K562 (cell line): ENCODE results near the gene FBXO4. TPM values are rescaled to one million over a fixed set of nuclear protein-coding genes. Genes with fewer than 3 reads are reported as not detected.

Source experiments
- ATAC-seq: fragments of 200-7000 bp; cut with Tn5 transposase; 3 replicates; pipeline ENCODE4 v1.9.1; 2020; ENCODE audit warnings: moderate library complexity
- BruUV-seq: library from RNA; stranded (reverse); fragments of 400-500 nt; replicated peaks from 2 replicates; lab custom pipeline; 2021; lab: Mats Ljungman, UMichigan
- CTCF ChIA-PET: fragments of 300-600 bp; formaldehyde crosslinking; extraction: SDS; loops from one replicate; lab custom pipeline; 2021; ENCODE audit warnings: low intra/inter-chr PET ratio; lab: Yijun Ruan, JAX
- POLR2A ChIA-PET: fragments of 300-600, 350-650 bp; sonication (Branson Sonifier 250); formaldehyde crosslinking; extraction: SDS; loops from one replicate; lab custom pipeline; 2021; ENCODE audit warnings: antibody characterized with exemption, inconsistent platforms; lab: Yijun Ruan, JAX
- DNase-seq, 4 experiments: peaks; one replicate each; pipeline versions ENCODE4 v3.0.0 to v3.0.0-alpha.2; 2011 to 2018; ENCODE audit warnings: low spot score in 3 of 4, mixed read lengths in 3 of 4; ENCODE audit errors: extremely low read depth in 1 of 4
- FAIRE-seq: peaks from 2 replicates; lab custom pipeline; 2011; peaks lifted over from hg19 to GRCh38; lab: Jason Lieb, UNC
- H2AFZ ChIP-seq: 2 replicates; pipeline ENCODE4 v1.6.0; 2011; ENCODE audit warnings: low read depth, low read length, control low read depth, inconsistent platforms
- H3K27ac ChIP-seq: fragments of 200-600 bp; 3 replicates; pipeline ENCODE4 v1.8.0; 2011; ENCODE audit warnings: low read depth, mild to moderate bottlenecking, control low read depth, inconsistent platforms, low read length, moderate library complexity, mixed read lengths; ENCODE audit errors: extremely low read depth
- H3K27me3 ChIP-seq, 2 experiments: fragments of 300-600 bp in 1 of 2; 2 replicates in 1 of 2; 3 replicates in 1 of 2; pipeline versions ENCODE4 v1.6.0 to v1.8.0; 2011; ENCODE audit warnings: inconsistent platforms in 2 of 2, low read length in 2 of 2, mild to moderate bottlenecking in 1 of 2, mixed read lengths in 1 of 2, moderate library complexity in 1 of 2; ENCODE audit not compliant: control insufficient read depth in 2 of 2, insufficient read depth in 2 of 2
- H3K36me3 ChIP-seq: fragments of 300-600 bp; 3 replicates; pipeline ENCODE4 v1.8.0; 2011; ENCODE audit warnings: mild to moderate bottlenecking, low read length, inconsistent platforms; ENCODE audit not compliant: control insufficient read depth, insufficient read depth
- H3K4me1 ChIP-seq, 2 experiments: fragments of 200-600 bp in 1 of 2; replicated peaks in 1 of 2; 2 replicates in 1 of 2; 3 replicates in 1 of 2; pipeline versions ENCODE4 v1.5.1 to v1.8.0; 2011; ENCODE audit warnings: inconsistent platforms in 2 of 2, low read length in 2 of 2, mild to moderate bottlenecking in 1 of 2, mixed read lengths in 1 of 2, moderate library complexity in 1 of 2; ENCODE audit not compliant: control insufficient read depth in 2 of 2, insufficient read depth in 2 of 2
- H3K4me2 ChIP-seq: 2 replicates; pipeline ENCODE4 v1.6.1; 2011; ENCODE audit warnings: low read length, control low read depth, inconsistent platforms, mixed read lengths; ENCODE audit not compliant: insufficient read depth
- H3K4me3 ChIP-seq: fragments of 200-600 bp; sonication (generic), shearing (Covaris generic); 2 replicates; pipeline ENCODE4 v1.5.1; 2016; ENCODE audit warnings: control low read depth, inconsistent platforms
- H3K79me2 ChIP-seq: fragments of 200-600 bp; 3 replicates; pipeline ENCODE4 v1.8.0; 2011; ENCODE audit warnings: low read length, inconsistent platforms; ENCODE audit not compliant: control insufficient read depth, insufficient read depth
- H3K9ac ChIP-seq, 2 experiments: 2 replicates each; pipeline versions ENCODE4 v1.6.0 to v1.6.1; 2011; ENCODE audit warnings: low read depth in 2 of 2, low read length in 2 of 2, control low read depth in 1 of 2, inconsistent platforms in 1 of 2, mild to moderate bottlenecking in 1 of 2, mixed read lengths in 1 of 2; ENCODE audit not compliant: insufficient read depth in 1 of 2
- H3K9me1 ChIP-seq: one replicate; pipeline ENCODE4 v1.6.0; 2011; ENCODE audit warnings: inconsistent platforms, mild to moderate bottlenecking, low read length, moderate library complexity; ENCODE audit not compliant: control insufficient read depth, insufficient read depth
- H3K9me3 ChIP-seq: replicated peaks from 2 replicates; pipeline ENCODE4 v1.5.1; 2011; ENCODE audit warnings: low read depth, low read length, inconsistent platforms; ENCODE audit not compliant: control insufficient read depth, insufficient read depth
- H4K20me1 ChIP-seq: replicated peaks from 2 replicates; pipeline ENCODE4 v1.6.1; 2011; ENCODE audit warnings: low read length, inconsistent platforms, mixed read lengths; ENCODE audit not compliant: control insufficient read depth, insufficient read depth
- ARHGAP35 ChIP-seq: fragments of 450-650 bp; IDR thresholded peaks from 2 replicates; pipeline ENCODE4 v1.6.1; 2018; ENCODE audit not compliant: partially characterized antibody
- FOSL1 ChIP-seq: fragments of 200-800 bp; sonication (Bioruptor generic); conservative IDR thresholded peaks from 2 replicates; pipeline ENCODE4 v1.6.1; 2016; ENCODE audit warnings: missing genetic modification characterization, missing compliant biosample characterization
- NELFE ChIP-seq: IDR thresholded peaks from 2 replicates; pipeline ENCODE4 v1.6.1; 2011; ENCODE audit warnings: mild to moderate bottlenecking; ENCODE audit not compliant: insufficient read depth, insufficient read length
- TEAD2 ChIP-seq: fragments of 450-650 bp; IDR thresholded peaks from 2 replicates; pipeline ENCODE4 v1.6.1; 2016; ENCODE audit warnings: missing genetic modification characterization, control low read depth, missing compliant biosample characterization
- ZBTB7A ChIP-seq: IDR thresholded peaks from 2 replicates; pipeline ENCODE4 v1.6.1; 2011; ENCODE audit warnings: low read depth, mild to moderate bottlenecking, low read length, moderate library complexity, borderline replicate concordance; ENCODE audit not compliant: control insufficient read depth
- WGBS: fragments of 100-300 bp; shearing (Covaris generic); methylation state at CpG from one replicate; pipeline ENCODE4 v1.1.6; 2016; ENCODE audit warnings: low coverage, mixed read lengths; ENCODE audit not compliant: insufficient coverage; ENCODE audit errors: missing lambda C conversion rate; 5-methylcytosine and 5-hydroxymethylcytosine counted together
- in situ Hi-C: fragments of 300-500 bp; cut with MboI; formaldehyde crosslinking; loops from 4 replicates; pipeline ENCODE4 v1.15.0; 2018; ENCODE audit warnings: inconsistent platforms, mixed read lengths
- intact Hi-C: fragments of 100-400 bp; cut with micrococcal nuclease; formaldehyde crosslinking; loops from 2 replicates; pipeline ENCODE4 v1.14.2; 2022
- polyA plus RNA-seq, 8 experiments: library from polyadenylated mRNA; depleted of rRNA in 4 of 8; stranded (reverse) in 5 of 8; unstranded in 3 of 8; fragments of >200 nt; fragmentation: Nextera tagmentation in 2 of 8; fragmentation: Illumina TruSeq in 1 of 8; extraction: Ambion mirVana in 2 of 8; extraction: Trizol in 1 of 8; gene quantifications; 2 replicates each; pipeline versions ENCODE4 v1.2.1 to v1.2.3, GENCODE V29; 2011 to 2014; ENCODE audit warnings: inconsistent platforms in 1 of 8, missing spikeins in 1 of 8
- total RNA-seq, 7 experiments: library from RNA; depleted of rRNA in 6 of 7; stranded (reverse); fragments of >200 nt in 6 of 7; fragmentation: Illumina TruSeq in 2 of 7; extraction: Trizol in 2 of 7; gene quantifications; 2 replicates each; pipeline versions ENCODE4 v1.2.1 to v1.2.3, GENCODE V29; 2011 to 2021; ENCODE audit warnings: low replicate concordance in 1 of 7
- TF ChIP-seq, protein P1 (sequence below): IDR thresholded peaks from 2 replicates; pipeline ENCODE4 v1.6.1; 2014; ENCODE audit warnings: antibody characterized with exemption
- TF ChIP-seq, protein P2 (sequence below), 3 experiments: IDR thresholded peaks in 2 of 3; conservative IDR thresholded peaks in 1 of 3; 2 replicates each; pipeline ENCODE4 v1.5.1; 2011 to 2012; ENCODE audit warnings: low read length in 3 of 3, mild to moderate bottlenecking in 3 of 3, control low read depth in 2 of 3, improper control_type of control experiment in 1 of 3, inconsistent platforms in 1 of 3, low read depth in 1 of 3, mixed read lengths in 1 of 3, moderate library complexity in 1 of 3; ENCODE audit not compliant: insufficient read depth in 2 of 3

The FBXO4 gene
- total and polyA plus RNA-seq, 9 of the 15 experiments (the other 6 are each of a cell fraction or from before 2014, with no cell fraction given): 5.9 to 33.4 (median 19.6) TPM

DNA sequence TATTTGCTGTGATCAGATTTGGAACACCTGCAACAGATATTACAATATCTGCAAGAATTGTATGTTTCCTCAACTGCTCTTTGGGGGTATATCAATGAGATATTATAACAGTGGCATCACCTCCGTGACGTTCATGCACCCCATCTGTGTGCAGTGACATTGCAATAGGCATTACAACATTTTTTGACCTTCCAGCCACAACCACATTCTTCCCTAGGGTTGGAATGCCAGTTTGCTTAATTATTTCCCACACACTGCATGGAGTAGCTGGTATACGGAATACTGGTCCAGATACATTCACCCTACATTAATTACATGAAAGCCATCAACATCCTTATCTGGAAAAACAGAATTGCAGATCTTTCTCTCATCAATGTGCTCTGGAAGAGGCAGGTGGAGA is 42.3 kb downstream of the FBXO4 start:
- no peak for DNase-seq
- H2AFZ ChIP-seq: no peak overlapping the region
- TF ChIP-seq FOSL1: no peak
- TF ChIP-seq, protein P1, sequence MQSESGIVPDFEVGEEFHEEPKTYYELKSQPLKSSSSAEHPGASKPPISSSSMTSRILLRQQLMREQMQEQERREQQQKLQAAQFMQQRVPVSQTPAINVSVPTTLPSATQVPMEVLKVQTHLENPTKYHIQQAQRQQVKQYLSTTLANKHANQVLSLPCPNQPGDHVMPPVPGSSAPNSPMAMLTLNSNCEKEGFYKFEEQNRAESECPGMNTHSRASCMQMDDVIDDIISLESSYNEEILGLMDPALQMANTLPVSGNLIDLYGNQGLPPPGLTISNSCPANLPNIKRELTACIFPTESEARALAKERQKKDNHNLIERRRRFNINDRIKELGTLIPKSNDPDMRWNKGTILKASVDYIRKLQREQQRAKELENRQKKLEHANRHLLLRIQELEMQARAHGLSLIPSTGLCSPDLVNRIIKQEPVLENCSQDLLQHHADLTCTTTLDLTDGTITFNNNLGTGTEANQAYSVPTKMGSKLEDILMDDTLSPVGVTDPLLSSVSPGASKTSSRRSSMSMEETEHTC: no peak
- no peak for TF ChIP-seq ZBTB7A
- TF ChIP-seq NELFE: no peak
- TF ChIP-seq ARHGAP35: no peak
- TF ChIP-seq TEAD2 (tag): no peak
- TF ChIP-seq, protein P2, sequence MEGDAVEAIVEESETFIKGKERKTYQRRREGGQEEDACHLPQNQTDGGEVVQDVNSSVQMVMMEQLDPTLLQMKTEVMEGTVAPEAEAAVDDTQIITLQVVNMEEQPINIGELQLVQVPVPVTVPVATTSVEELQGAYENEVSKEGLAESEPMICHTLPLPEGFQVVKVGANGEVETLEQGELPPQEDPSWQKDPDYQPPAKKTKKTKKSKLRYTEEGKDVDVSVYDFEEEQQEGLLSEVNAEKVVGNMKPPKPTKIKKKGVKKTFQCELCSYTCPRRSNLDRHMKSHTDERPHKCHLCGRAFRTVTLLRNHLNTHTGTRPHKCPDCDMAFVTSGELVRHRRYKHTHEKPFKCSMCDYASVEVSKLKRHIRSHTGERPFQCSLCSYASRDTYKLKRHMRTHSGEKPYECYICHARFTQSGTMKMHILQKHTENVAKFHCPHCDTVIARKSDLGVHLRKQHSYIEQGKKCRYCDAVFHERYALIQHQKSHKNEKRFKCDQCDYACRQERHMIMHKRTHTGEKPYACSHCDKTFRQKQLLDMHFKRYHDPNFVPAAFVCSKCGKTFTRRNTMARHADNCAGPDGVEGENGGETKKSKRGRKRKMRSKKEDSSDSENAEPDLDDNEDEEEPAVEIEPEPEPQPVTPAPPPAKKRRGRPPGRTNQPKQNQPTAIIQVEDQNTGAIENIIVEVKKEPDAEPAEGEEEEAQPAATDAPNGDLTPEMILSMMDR (IDR thresholded peaks at IDR 0.05 in 2 of 3, conservative IDR thresholded peaks at IDR 0.05 in 1 of 3; ENCODE audit: insufficient read depth in 2 of 3, low read depth in 1 of 3, low read length in 3 of 3): no peak
- ChIA-PET POLR2A (no interaction called here), CTCF (no interaction called here)
- H3K36me3 ChIP-seq: no peaks in the 10 kb centered on the region
- no peak overlapping the region for H3K9ac ChIP-seq
- WGBS: 3% methylated on average over 3 of the region's 3 CpGs
- H3K4me1 ChIP-seq: 0 out of 5 replicates have a peak, but pooled peaks cover 0 to 3% of the 10 kb centered on the region in 2 experiments
- no peak overlapping the region for H3K4me3 ChIP-seq
- no peak for FAIRE-seq
- no peaks in the 10 kb centered on the region for H3K27me3 ChIP-seq
- H3K9me3 ChIP-seq: no peaks in the 10 kb centered on the region
- H3K27ac ChIP-seq: no peak overlapping the region
- intact Hi-C loops: no loop called here
- H4K20me1 ChIP-seq: no peaks in the 10 kb centered on the region
- H3K9me1 ChIP-seq: no peaks in the 10 kb centered on the region
- no TSS peak for BruUV-seq
- H3K79me2 ChIP-seq: no peaks in the 10 kb centered on the region
- H3K4me2 ChIP-seq: no peak overlapping the region
- no peak for ATAC-seq
- in situ Hi-C loops: no loop called here
